IMR-90 (cell line): Measurements from ENCODE around the gene SKAP1. TPM values are rescaled to one million over a fixed set of nuclear protein-coding genes. Genes with fewer than 3 reads are reported as not detected.

Source experiments
- ATAC-seq: fragments of 200-7000 bp; cut with Tn5 transposase; 2 replicates; pipeline ENCODE4 v1.9.1; 2020; ENCODE audit warnings: low read depth, mild to moderate bottlenecking, moderate library complexity
- BruUV-seq: library from RNA; stranded (reverse); fragments of 400-500 nt; replicated peaks from 2 replicates; lab custom pipeline; 2021; lab: Mats Ljungman, UMichigan
- CTCF ChIA-PET: fragments of 300-600 bp; formaldehyde crosslinking; extraction: SDS; loops from one replicate; lab custom pipeline; 2021; ENCODE audit warnings: antibody characterized with exemption; lab: Yijun Ruan, JAX
- POLR2A ChIA-PET: fragments of 300-600 bp; sonication (Branson Sonifier 250); formaldehyde crosslinking; loops from one replicate; lab custom pipeline; 2022; ENCODE audit warnings: antibody characterized with exemption; ENCODE audit not compliant: unreplicated experiment; lab: Charles Lee
- DNase-seq: peaks from one replicate; pipeline ENCODE4 v3.0.0; 2013
- H2AFZ ChIP-seq: replicated peaks from 2 replicates; pipeline ENCODE3; 2013; ENCODE audit warnings: low read length, mild to moderate bottlenecking; ENCODE audit not compliant: poor library complexity
- H2AK5ac ChIP-seq: 2 replicates; pipeline ENCODE4 v1.6.1; 2013; ENCODE audit warnings: low read depth, low read length, inconsistent platforms
- H2AK9ac ChIP-seq: replicated peaks from 2 replicates; pipeline ENCODE3; 2013; ENCODE audit warnings: mild to moderate bottlenecking, low read depth, low read length, moderate library complexity; ENCODE audit not compliant: poor library complexity
- H2BK120ac ChIP-seq: 2 replicates; pipeline ENCODE4 v1.6.1; 2013; ENCODE audit warnings: low read depth, low read length, inconsistent platforms
- H2BK15ac ChIP-seq: 3 replicates; pipeline ENCODE4 v1.6.1; 2013; ENCODE audit warnings: low read depth, low read length, inconsistent platforms
- H2BK20ac ChIP-seq: 2 replicates; pipeline ENCODE4 v1.6.1; 2013; ENCODE audit warnings: low read depth, mild to moderate bottlenecking, inconsistent platforms, low read length, moderate library complexity
- H2BK5ac ChIP-seq: 2 replicates; pipeline ENCODE4 v1.6.1; 2013; ENCODE audit warnings: mild to moderate bottlenecking, low read depth, low read length, inconsistent platforms; ENCODE audit not compliant: poor library complexity, severe bottlenecking
- H3K14ac ChIP-seq: replicated peaks from 2 replicates; pipeline ENCODE4 v1.6.1; 2013; ENCODE audit warnings: low read depth, low read length, inconsistent platforms
- H3K18ac ChIP-seq: 2 replicates; pipeline ENCODE4 v1.6.1; 2013; ENCODE audit warnings: low read depth, low read length, control low read depth
- H3K23ac ChIP-seq: 2 replicates; pipeline ENCODE4 v1.6.1; 2013; ENCODE audit warnings: low read depth, low read length, inconsistent platforms
- H3K27ac ChIP-seq: 2 replicates; pipeline ENCODE4 v1.5.1; 2013; ENCODE audit warnings: mild to moderate bottlenecking, control low read depth, low read length; ENCODE audit not compliant: insufficient read depth
- H3K27me3 ChIP-seq: 2 replicates; pipeline ENCODE4 v1.6.1; 2013; ENCODE audit warnings: low read length; ENCODE audit not compliant: control insufficient read depth, insufficient read depth
- H3K36me3 ChIP-seq: 2 replicates; pipeline ENCODE4 v1.6.1; 2013; ENCODE audit warnings: low read length, mixed read lengths; ENCODE audit not compliant: control insufficient read depth, insufficient read depth
- H3K4ac ChIP-seq: 2 replicates; pipeline ENCODE4 v1.6.1; 2013; ENCODE audit warnings: low read depth, low read length, inconsistent platforms
- H3K4me1 ChIP-seq: 2 replicates; pipeline ENCODE4 v1.6.1; 2013; ENCODE audit warnings: low read length, mixed read lengths; ENCODE audit not compliant: control insufficient read depth, insufficient read depth
- H3K4me2 ChIP-seq: 2 replicates; pipeline ENCODE4 v1.6.1; 2013; ENCODE audit warnings: low read depth, mild to moderate bottlenecking, control low read depth, low read length, moderate library complexity
- H3K4me3 ChIP-seq: 2 replicates; pipeline ENCODE4 v1.5.1; 2013; ENCODE audit warnings: low read depth, mild to moderate bottlenecking, control low read depth, low read length, moderate library complexity; ENCODE audit not compliant: insufficient read depth
- H3K56ac ChIP-seq: 2 replicates; pipeline ENCODE4 v1.6.1; 2013; ENCODE audit warnings: low read length, inconsistent platforms; ENCODE audit not compliant: insufficient read depth; ENCODE audit errors: extremely low read depth
- H3K79me1 ChIP-seq, 2 experiments: 2 replicates each; pipeline ENCODE4 v1.6.1; 2013; ENCODE audit warnings: low read length in 2 of 2, inconsistent platforms in 1 of 2, low read depth in 1 of 2
- H3K9ac ChIP-seq: 2 replicates; pipeline ENCODE4 v1.6.1; 2013; ENCODE audit warnings: low read depth, low read length, control low read depth
- H3K9me1 ChIP-seq: 2 replicates; pipeline ENCODE4 v1.6.1; 2013; ENCODE audit warnings: low read length, inconsistent platforms; ENCODE audit not compliant: insufficient read depth
- H3K9me3 ChIP-seq: 2 replicates; pipeline ENCODE4 v1.6.1; 2013; ENCODE audit warnings: low read length; ENCODE audit not compliant: control insufficient read depth, insufficient read depth
- H4K20me1 ChIP-seq: 2 replicates; pipeline ENCODE4 v1.6.1; 2013; ENCODE audit warnings: low read length, inconsistent platforms; ENCODE audit not compliant: insufficient read depth
- H4K5ac ChIP-seq: 2 replicates; pipeline ENCODE4 v1.6.1; 2013; ENCODE audit warnings: mild to moderate bottlenecking, low read depth, low read length, control low read depth
- H4K8ac ChIP-seq, 2 experiments: 2 replicates each; pipeline ENCODE4 v1.6.1; 2013; ENCODE audit warnings: low read depth in 2 of 2, low read length in 2 of 2, control low read depth in 1 of 2, inconsistent platforms in 1 of 2
- H4K91ac ChIP-seq: 2 replicates; pipeline ENCODE4 v1.6.1; 2013; ENCODE audit warnings: low read depth, low read length, inconsistent platforms; ENCODE audit not compliant: insufficient read depth
- BHLHE40 ChIP-seq: fragments of 150-350 bp; IDR thresholded peaks from 2 replicates; pipeline ENCODE4 v1.6.1; 2016; ENCODE audit warnings: mild to moderate bottlenecking, low read depth, low read length
- CEBPB ChIP-seq: IDR thresholded peaks from 2 replicates; pipeline ENCODE4 v1.6.1; 2012; ENCODE audit warnings: low read depth, low read length, improper control_type of control experiment
- CHD1 ChIP-seq: IDR thresholded peaks from 2 replicates; pipeline ENCODE4 v1.6.1; 2012; ENCODE audit warnings: low read depth, low read length, improper control_type of control experiment
- FOS ChIP-seq: fragments of 150-350 bp; IDR thresholded peaks from 2 replicates; pipeline ENCODE4 v1.6.1; 2016; ENCODE audit warnings: low read depth, low read length
- MAFK ChIP-seq: IDR thresholded peaks from 2 replicates; pipeline ENCODE4 v1.6.1; 2012; ENCODE audit warnings: low read depth, low read length, improper control_type of control experiment
- MAZ ChIP-seq: IDR thresholded peaks from 2 replicates; pipeline ENCODE4 v1.6.1; 2012; ENCODE audit warnings: low read depth, mild to moderate bottlenecking, low read length, improper control_type of control experiment, moderate library complexity, borderline replicate concordance
- MXI1 ChIP-seq: IDR thresholded peaks from 2 replicates; pipeline ENCODE4 v1.6.1; 2012; ENCODE audit warnings: low read depth, mild to moderate bottlenecking, low read length, moderate library complexity, borderline replicate concordance
- NFE2L2 ChIP-seq: fragments of 150-350 bp; IDR thresholded peaks from 2 replicates; pipeline ENCODE4 v1.6.1; 2016; ENCODE audit warnings: low read depth, mild to moderate bottlenecking, low read length
- POLR2A ChIP-seq: IDR thresholded peaks from 2 replicates; pipeline ENCODE4 v1.6.1; 2012; ENCODE audit warnings: mild to moderate bottlenecking, low read depth, low read length
- RCOR1 ChIP-seq: IDR thresholded peaks from 2 replicates; pipeline ENCODE4 v1.6.1; 2012; ENCODE audit warnings: mild to moderate bottlenecking, low read length, improper control_type of control experiment; ENCODE audit not compliant: insufficient replicate concordance
- RFX5 ChIP-seq: IDR thresholded peaks from 2 replicates; pipeline ENCODE4 v1.8.0; 2012; ENCODE audit warnings: low read depth, mild to moderate bottlenecking, low read length, moderate library complexity
- SMC3 ChIP-seq: fragments of 150-350 bp; IDR thresholded peaks from 2 replicates; pipeline ENCODE4 v1.6.1; 2016; ENCODE audit warnings: low read depth, mild to moderate bottlenecking, antibody characterized with exemption, low read length, moderate library complexity
- WGBS, 2 experiments: methylation state at CpG; one replicate each; pipeline versions ENCODE4 v1.1.5 to v1.1.7; 2013; ENCODE audit warnings: missing lambda C conversion rate in 2 of 2; ENCODE audit not compliant: insufficient read length in 1 of 2; ENCODE audit errors: extremely low coverage in 2 of 2; 5-methylcytosine and 5-hydroxymethylcytosine counted together
- dilution Hi-C: fragments of 300-500 bp; cut with HindIII; formaldehyde crosslinking; loops from one replicate; pipeline ENCODE4 v1.14.3; 2018; ENCODE audit warnings: low sequenced_read_pairs; ENCODE audit not compliant: unreplicated experiment
- in situ Hi-C: fragments of 300-500 bp; cut with MboI; formaldehyde crosslinking; loops from 3 replicates; pipeline ENCODE4 v1.14.3; 2019; ENCODE audit warnings: low sequenced_read_pairs, inconsistent platforms, mixed read lengths
- intact Hi-C: fragments of 100-400 bp; cut with micrococcal nuclease; formaldehyde crosslinking; loops from 2 replicates; pipeline ENCODE4 v1.10.0; 2022
- polyA plus RNA-seq, 3 experiments: library from polyadenylated mRNA; depleted of rRNA; stranded (reverse); fragments of >200 nt; gene quantifications; 2 replicates each; pipeline ENCODE4 v1.2.3, GENCODE V29; 2012; ENCODE audit warnings: low replicate concordance in 1 of 3
- total RNA-seq: library from RNA; depleted of rRNA; stranded (reverse); fragments of >200 nt; gene quantifications from 2 replicates; pipeline ENCODE4 v1.2.3, GENCODE V29; 2012
- TF ChIP-seq, protein P1 (sequence below): fragments of 150-350 bp; IDR thresholded peaks from 2 replicates; pipeline ENCODE4 v1.6.1; 2016; ENCODE audit warnings: low read depth, mild to moderate bottlenecking, low read length, moderate library complexity, borderline replicate concordance
- TF ChIP-seq, protein P2 (sequence below): fragments of 150-350 bp; IDR thresholded peaks from 2 replicates; pipeline ENCODE4 v1.6.1; 2017; ENCODE audit warnings: mild to moderate bottlenecking, antibody characterized with exemption, low read length, low read depth

Gene SKAP1
- total and polyA plus RNA-seq, 2 of the 4 experiments (the other 2 are of a cell fraction) = not detected

DNA sequence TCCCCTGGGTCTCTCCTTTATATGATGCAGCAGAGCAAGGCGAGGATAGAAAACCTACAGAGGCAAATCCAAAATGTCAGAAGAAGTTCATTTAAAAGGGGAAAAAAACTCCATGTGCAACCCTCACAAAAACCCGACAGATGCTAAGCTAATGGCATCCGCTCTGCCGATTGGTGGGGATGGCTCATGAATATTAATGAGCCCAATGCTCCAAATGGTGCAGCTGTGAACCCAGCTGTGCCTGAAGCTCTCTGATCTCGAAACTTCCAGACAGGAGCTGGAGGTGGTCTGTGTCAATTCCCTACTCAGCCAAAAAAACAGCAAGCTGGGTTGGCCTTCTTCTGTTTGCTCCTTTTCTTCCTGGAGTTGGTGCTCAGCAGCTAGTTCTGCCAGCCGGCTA, 306.9 kb downstream of the SKAP1 start:
- H3K27ac ChIP-seq = no peak overlapping the region
- TF ChIP-seq, protein P1, sequence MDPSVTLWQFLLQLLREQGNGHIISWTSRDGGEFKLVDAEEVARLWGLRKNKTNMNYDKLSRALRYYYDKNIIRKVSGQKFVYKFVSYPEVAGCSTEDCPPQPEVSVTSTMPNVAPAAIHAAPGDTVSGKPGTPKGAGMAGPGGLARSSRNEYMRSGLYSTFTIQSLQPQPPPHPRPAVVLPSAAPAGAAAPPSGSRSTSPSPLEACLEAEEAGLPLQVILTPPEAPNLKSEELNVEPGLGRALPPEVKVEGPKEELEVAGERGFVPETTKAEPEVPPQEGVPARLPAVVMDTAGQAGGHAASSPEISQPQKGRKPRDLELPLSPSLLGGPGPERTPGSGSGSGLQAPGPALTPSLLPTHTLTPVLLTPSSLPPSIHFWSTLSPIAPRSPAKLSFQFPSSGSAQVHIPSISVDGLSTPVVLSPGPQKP = no peak
- no peak for TF ChIP-seq CHD1
- no peak for TF ChIP-seq POLR2A
- no peak for TF ChIP-seq NFE2L2
- TF ChIP-seq SMC3 = no peak
- no peak for TF ChIP-seq MAFK
- no peak for TF ChIP-seq BHLHE40
- no peak for TF ChIP-seq FOS
- TF ChIP-seq MXI1 = no peak
- no peak for TF ChIP-seq MAZ
- TF ChIP-seq RCOR1 = no peak
- no peak for TF ChIP-seq CEBPB
- TF ChIP-seq, protein P2, sequence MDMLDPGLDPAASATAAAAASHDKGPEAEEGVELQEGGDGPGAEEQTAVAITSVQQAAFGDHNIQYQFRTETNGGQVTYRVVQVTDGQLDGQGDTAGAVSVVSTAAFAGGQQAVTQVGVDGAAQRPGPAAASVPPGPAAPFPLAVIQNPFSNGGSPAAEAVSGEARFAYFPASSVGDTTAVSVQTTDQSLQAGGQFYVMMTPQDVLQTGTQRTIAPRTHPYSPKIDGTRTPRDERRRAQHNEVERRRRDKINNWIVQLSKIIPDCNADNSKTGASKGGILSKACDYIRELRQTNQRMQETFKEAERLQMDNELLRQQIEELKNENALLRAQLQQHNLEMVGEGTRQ = no peak
- no peak for TF ChIP-seq RFX5
- in situ Hi-C loops = no loop called here
- H3K18ac ChIP-seq = no peak overlapping the region
- no TSS peak for BruUV-seq
- no peak overlapping the region for H3K9ac ChIP-seq
- H3K9me1 ChIP-seq = no peaks in the 10 kb centered on the region
- no peak for ATAC-seq
- no peak overlapping the region for H2AK9ac ChIP-seq
- POLR2A ChIA-PET = no interaction called here
- H2AK5ac ChIP-seq = no peak overlapping the region
- H3K4me3 ChIP-seq = no peak overlapping the region
- no peak overlapping the region for H3K14ac ChIP-seq
- no peak overlapping the region for H4K8ac ChIP-seq
- H3K36me3 ChIP-seq = peaks cover 35% of the 10 kb centered on the region
- H3K79me1 ChIP-seq = peaks cover 0 to 6% of the 10 kb centered on the region in 2 experiments; a peak in 1 of 4 replicates
- no peak for DNase-seq
- no peak overlapping the region for H4K5ac ChIP-seq
- WGBS, 2 experiments = 33% methylated on average over 1 of the region's 6 CpGs; no CpG with 5 or more reads in 1 of the 2 experiments
- no peak overlapping the region for H3K23ac ChIP-seq
- dilution Hi-C loops = no loop called here
- H3K4me2 ChIP-seq = no peak overlapping the region
- H3K27me3 ChIP-seq = no peaks in the 10 kb centered on the region
- no peak overlapping the region for H4K91ac ChIP-seq
- H3K4ac ChIP-seq = no peak overlapping the region
- no peaks in the 10 kb centered on the region for H4K20me1 ChIP-seq
- CTCF ChIA-PET = no interaction called here
- H2BK20ac ChIP-seq = no peak overlapping the region
- H2BK15ac ChIP-seq = no peak overlapping the region
- no peaks in the 10 kb centered on the region for H3K4me1 ChIP-seq
- intact Hi-C loops = no loop called here
- H3K9me3 ChIP-seq = no peaks in the 10 kb centered on the region
- no peak overlapping the region for H2BK120ac ChIP-seq
- no peak overlapping the region for H3K56ac ChIP-seq
- no peak overlapping the region for H2AFZ ChIP-seq
- no peak overlapping the region for H2BK5ac ChIP-seq
